GM19467 (cell line): Measurements from ENCODE around the gene ARHGEF7.
A peak's percentile ranks its signal among the peaks of the same experiment; 100 is the strongest.
"Not testable (repeated sequence)": the region's sequence is repeated elsewhere in the genome, so short reads cannot be mapped to it uniquely, and the experiment has no call there.

Experiments
- ATAC-seq: cut with Tn5 transposase; IDR thresholded peaks from one replicate; pipeline ENCODE4 v1.9.1; 2021; ENCODE audit warnings: mild to moderate bottlenecking, moderate library complexity; ENCODE audit not compliant: unreplicated experiment

Gene ARHGEF7

GRCh38 chr13:111115061-111115964 lies at the start of gene ARHGEF7:
Gene ARHGEF7, plus strand, starts transcription at chr13:111115310. Its CDS starts 217 bp downstream, at chr13:111115527.
- peak; percentile 44 for ATAC-seq

- ATAC-seq: no peak
Measured at GRCh38 chr13:111065698-111066097, 49.4 kb upstream of the ARHGEF7 start.

GRCh38 chr13:111066544-111066943 lies 48.6 kb upstream of the ARHGEF7 start:
- no peak for ATAC-seq

GRCh38 chr13:111068009-111068350 lies 47.1 kb upstream of the ARHGEF7 start:
- no peak for ATAC-seq

- not testable (repeated sequence) for ATAC-seq
Measured at GRCh38 chr13:111071120-111071519, 44.0 kb upstream of the ARHGEF7 start.

- ATAC-seq: not testable (repeated sequence)
Measured at GRCh38 chr13:111071526-111071925, 43.6 kb upstream of the ARHGEF7 start.

- ATAC-seq: no peak
Measured at GRCh38 chr13:111074826-111075225, 40.3 kb upstream of the ARHGEF7 start.

- no peak for ATAC-seq
Measured at GRCh38 chr13:111076155-111077013, 38.7 kb upstream of the ARHGEF7 start.

GRCh38 chr13:111079375-111079774 lies 35.7 kb upstream of the ARHGEF7 start:
- ATAC-seq: no peak

- ATAC-seq: no peak
Measured at GRCh38 chr13:111080642-111081041, 34.5 kb upstream of the ARHGEF7 start.

GRCh38 chr13:111082240-111082639 lies 32.9 kb upstream of the ARHGEF7 start:
- no peak for ATAC-seq

GRCh38 chr13:111082769-111083168 lies 32.3 kb upstream of the ARHGEF7 start:
- not testable (repeated sequence) for ATAC-seq

GRCh38 chr13:111083693-111084092 lies 31.4 kb upstream of the ARHGEF7 start:
- not testable (repeated sequence) for ATAC-seq

GRCh38 chr13:111090169-111090568 lies 24.9 kb upstream of the ARHGEF7 start:
- no peak for ATAC-seq

GRCh38 chr13:111092685-111093084 lies 22.4 kb upstream of the ARHGEF7 start:
- no peak for ATAC-seq

GRCh38 chr13:111093136-111093535 lies 22.0 kb upstream of the ARHGEF7 start:
- ATAC-seq: no peak

GRCh38 chr13:111093634-111094033 lies 21.5 kb upstream of the ARHGEF7 start:
- no peak for ATAC-seq

GRCh38 chr13:111095031-111095840 lies 19.9 kb upstream of the ARHGEF7 start:
- ATAC-seq: no peak

GRCh38 chr13:111095911-111096501 lies 19.1 kb upstream of the ARHGEF7 start:
- ATAC-seq: no peak

GRCh38 chr13:111099290-111099689 lies 15.8 kb upstream of the ARHGEF7 start:
- ATAC-seq: no peak
